ENCODE measurements around the gene GBF1.

DNA sequence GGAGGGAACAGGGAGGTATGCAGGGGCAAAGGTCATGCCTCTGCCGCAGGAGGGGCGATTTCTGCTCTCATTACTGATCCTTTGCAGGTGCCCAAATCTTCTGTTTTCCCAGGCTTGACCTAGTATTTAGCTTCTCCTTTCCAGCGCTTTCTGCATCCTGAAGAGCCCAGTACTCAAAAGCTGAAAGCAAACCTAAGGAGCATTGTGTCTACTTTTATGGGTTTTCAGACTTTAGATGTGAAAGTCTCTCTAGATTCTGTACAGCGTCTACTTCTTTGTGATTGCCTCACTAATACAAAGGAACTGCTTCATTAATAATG is 560 bp downstream of the GBF1 start:
- TF ChIP-seq EZH2 (IDR thresholded peaks at IDR 0.05): no peak
- TF ChIP-seq POLR2AphosphoS5 (IDR thresholded peaks at IDR 0.05; ENCODE audit: borderline replicate concordance, low read depth, low read length): no peak
- no peak for TF ChIP-seq FOXP2 (optimal IDR thresholded peaks at IDR 0.05; ENCODE audit: control extremely low read depth, extremely low read length, insufficient read depth)
